HG03175 (cell line): ENCODE data around the gene CHST9.

Experiments used
- ATAC-seq: cut with Tn5 transposase; IDR thresholded peaks from one replicate; pipeline ENCODE4 v1.9.1; 2021; ENCODE audit warnings: mild to moderate bottlenecking, moderate library complexity; ENCODE audit not compliant: unreplicated experiment

The CHST9 gene

DNA sequence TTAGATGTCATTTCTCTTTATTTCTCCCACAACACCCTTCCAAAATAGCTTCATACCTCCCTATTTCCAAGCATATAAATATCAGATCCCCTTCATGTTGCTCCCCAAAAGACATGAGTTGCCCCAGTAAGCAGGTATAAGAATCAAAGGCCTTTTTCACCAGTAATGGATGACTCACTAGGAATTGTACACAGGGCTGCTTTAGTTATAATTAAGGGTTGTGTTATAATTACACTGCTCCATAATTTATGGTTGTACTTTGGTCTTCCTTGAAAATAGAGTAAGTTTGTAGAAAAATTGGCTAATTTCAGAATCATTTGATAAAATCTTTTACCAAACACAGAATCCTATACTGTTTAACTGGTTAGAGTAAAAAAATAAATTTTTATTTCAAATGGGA, 310.8 kb downstream of the CHST9 start:
- no peak for ATAC-seq

DNA sequence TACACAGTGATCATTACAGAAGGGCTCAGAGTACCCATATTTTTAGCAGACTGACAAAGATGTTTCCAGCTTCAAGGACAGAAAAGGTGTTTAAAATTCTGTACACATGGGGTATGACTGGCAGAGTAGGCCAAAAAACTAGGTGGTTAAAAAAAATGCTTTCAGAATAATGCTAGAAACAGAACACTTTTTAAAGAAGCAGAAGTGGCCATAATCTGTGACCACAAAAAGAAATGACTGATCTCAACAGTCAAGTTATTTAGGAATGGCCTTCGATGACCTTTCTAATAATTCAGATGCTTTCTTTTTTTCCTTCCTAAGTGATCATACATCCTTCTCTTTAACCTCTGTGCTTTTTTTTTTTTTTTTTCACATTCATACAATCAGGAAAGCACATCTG, 315.5 kb downstream of the CHST9 start:
- no peak for ATAC-seq

DNA sequence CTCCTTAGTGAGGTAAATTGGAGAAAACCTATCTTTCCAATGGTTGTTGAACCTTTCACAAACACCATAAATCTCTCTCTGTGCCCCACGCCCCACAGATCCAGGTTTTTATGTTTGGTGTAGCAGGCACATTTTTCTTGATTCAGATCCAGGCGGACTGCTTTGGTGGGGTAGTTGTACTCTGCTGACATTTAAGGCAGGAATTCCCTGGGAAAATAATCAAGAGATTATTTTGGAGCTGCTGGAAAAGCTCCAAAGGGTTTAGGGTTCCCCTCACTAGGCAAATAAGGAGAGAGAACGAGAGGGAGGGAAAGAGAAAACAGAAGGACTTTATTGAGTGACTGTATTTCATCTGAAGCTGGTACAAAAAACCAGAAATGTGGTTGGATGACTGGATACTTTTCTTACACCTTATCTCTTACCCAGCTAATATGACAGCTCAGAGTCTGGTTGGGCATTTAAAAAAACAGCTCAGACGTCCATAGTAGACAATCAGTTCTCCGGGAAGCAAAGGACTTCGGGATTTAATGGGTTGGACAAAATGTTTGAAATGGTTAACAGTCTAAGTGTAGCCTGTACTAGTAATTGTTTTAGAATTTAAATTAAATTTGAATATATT, 316.0 kb downstream of the CHST9 start:
- no peak for ATAC-seq

DNA sequence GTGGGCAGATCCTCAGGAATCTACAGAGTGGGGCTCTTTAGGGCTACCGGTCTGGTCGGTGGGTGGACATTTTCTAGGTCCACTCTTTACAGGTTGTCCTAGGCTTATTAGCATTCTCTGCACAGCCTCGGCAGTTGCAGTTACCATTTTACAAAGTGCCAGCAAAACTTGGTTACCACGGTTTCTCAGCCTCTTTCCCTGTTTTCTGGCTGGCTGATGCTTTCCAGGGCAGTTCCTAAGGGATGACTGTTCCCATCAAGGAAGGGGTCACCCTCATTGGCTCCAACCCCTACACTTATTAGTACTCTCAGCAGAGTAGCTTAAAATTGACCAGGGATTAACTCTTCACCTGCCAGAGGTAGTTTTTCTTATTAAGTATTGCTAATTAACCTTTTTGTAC, 317.6 kb downstream of the CHST9 start:
- no peak for ATAC-seq

DNA sequence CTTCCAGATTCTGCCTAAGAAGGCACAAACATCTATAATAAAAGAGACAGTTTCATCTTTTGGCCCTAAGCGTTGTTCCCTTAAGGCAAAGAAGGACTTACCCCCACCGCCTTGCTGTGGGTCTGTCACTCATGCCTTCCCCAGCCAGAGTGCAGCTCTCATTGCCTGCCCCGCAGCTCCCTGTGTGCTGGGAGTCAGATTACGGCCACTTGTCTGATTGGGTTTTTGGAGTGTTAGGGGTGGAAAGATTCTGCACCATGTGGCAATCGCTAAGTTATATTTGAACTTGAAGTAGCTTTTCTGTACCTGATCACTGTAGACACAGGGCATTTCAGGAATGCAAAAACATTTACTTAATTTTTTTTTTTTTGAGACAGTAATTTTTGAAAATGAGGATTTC, 319.6 kb downstream of the CHST9 start, which contains the start of gene AQP4:
Gene AQP4, minus strand, starts transcription at position 151 of the 400 bp plus-strand sequence. Its CDS starts 18 bp downstream, at position 133.
- no peak for ATAC-seq

DNA sequence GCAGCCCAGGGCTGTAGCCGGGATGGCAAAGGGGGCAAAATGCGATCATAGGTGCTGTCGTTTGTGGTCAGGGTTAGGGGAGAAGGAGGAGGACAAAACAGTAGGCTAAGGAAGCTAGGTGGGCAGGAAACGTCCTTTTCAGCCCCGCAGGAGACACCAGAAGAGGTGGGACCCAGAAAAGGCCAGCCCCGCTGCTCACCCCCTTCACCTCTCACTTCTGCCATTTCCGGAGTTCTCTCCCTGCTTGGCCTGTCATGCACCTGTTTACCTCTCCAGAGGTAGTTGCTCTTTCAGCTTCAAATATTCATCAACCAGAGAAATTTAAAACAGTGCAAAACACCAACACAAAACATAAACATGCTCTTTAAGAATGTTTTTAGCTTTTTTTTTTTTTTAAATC, 320.4 kb downstream of the CHST9 start:
- no peak for ATAC-seq

DNA sequence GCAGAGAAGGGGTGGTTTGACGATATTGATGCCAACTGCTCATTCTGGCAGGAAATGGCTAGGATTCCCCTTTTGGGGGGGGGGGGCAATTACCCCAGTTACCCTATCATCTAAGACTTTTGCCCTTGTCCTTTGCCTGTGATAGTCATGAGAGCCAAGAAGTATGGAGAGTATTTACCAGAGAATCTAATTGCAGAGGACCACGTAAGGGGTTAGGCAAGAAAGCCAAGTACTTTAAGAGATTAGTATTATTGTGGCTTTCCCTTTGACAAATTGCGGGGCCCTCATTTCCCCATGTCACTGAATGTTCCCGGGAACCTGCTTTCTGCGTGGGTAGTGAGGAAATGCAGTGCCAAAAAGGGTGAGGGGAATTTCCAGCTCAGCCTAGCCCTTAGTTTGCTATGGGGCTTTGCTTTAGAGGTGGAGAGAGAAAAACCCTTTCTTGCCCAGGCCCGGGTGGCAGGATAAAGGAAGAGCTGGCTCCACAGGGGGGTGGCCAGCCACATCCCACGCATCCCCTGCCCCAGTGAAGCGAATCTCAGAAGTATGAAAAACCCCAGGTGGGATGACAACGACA, 321.1 kb downstream of the CHST9 start:
- no peak for ATAC-seq

DNA sequence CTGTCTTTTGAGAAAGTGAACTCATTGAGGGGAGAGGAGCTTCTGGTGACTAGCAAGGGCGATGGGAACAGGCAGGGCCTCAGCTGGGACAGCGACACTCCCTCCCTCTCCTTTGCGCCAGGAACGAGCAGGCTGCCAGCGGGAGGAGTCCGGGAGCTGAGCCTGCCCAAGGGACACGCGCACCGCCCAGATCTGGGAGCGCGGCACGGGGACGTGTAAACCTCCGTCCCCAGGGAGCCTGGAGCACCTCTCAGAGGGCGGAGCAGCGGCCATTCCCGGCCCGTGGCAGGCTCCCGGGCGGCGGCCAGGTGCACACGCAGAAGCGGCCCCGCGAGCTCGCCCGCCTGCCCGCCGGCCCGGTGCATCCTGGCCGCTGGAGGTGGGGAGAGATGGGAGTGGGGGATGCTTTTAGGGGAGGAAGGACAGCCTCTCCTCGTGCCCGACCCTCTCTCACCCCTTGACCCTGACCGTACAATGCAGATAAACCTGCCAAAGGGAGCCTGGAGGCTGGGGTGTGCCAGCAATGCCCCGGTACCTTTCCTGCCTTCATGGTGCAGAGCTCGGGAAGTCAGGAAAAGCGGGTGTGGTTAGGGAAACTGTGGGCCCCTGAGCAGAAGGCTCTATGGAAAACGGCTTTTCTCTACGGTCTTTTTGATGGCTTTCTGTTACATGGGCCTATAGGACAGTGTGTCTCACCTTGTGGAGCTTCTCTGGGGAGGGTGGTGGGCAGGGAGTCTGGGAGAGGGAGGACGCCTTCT, 321.8 kb downstream of the CHST9 start:
- ATAC-seq = no peak

DNA sequence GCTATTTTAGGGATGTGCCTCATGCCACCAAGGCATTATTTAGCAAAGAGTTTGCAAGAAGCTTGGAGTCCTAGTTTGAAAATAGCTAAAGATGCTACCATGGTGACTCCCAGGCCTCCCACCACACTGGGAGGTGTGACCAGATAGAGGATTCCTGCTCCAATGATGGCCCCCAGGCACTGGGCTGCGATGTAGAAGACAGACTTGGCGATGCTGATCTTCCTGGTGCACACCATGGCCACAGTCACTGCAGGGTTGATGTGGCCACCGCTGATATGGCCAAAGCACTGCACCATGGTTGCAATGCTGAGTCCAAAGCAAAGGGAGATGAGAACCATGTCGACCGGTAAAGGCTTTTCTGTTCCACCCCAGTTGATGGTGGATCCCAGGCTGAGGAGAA, 323.0 kb downstream of the CHST9 start:
- no peak for ATAC-seq
